Ecto neural progenitor cell (in vitro differentiated cells): ENCODE results near the gene VTCN1.
A peak's percentile ranks its signal among the peaks of the same experiment; 100 is the strongest.
"Not testable (repeated sequence)": the region's sequence is repeated elsewhere in the genome, so short reads cannot be mapped to it uniquely, and the experiment has no call there.

Source experiments
- DNase-seq: peaks from one replicate; pipeline ENCODE4 v3.0.0-alpha.2; 2018; ENCODE audit warnings: low spot score

Gene VTCN1

DNA sequence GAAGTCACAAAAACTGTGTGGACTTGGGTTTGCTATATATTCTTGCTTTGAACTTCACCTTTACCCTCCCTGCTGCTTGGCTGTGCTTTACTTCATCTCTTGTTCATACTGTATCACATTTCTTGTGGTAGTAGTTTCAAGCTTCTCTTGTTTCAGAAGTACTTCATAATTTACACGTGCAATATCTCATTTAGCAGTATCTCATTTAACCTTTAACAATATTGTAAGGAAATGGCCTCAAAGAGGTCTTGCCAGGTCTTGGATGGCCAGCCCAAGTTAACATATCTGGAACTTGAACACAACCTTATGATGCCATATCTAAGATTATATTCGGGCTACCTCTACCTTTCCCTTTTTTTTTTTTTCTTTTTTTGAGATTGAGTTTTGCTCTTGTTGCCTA, 87.5 kb downstream of the VTCN1 start:
- DNase-seq = no peak

DNA sequence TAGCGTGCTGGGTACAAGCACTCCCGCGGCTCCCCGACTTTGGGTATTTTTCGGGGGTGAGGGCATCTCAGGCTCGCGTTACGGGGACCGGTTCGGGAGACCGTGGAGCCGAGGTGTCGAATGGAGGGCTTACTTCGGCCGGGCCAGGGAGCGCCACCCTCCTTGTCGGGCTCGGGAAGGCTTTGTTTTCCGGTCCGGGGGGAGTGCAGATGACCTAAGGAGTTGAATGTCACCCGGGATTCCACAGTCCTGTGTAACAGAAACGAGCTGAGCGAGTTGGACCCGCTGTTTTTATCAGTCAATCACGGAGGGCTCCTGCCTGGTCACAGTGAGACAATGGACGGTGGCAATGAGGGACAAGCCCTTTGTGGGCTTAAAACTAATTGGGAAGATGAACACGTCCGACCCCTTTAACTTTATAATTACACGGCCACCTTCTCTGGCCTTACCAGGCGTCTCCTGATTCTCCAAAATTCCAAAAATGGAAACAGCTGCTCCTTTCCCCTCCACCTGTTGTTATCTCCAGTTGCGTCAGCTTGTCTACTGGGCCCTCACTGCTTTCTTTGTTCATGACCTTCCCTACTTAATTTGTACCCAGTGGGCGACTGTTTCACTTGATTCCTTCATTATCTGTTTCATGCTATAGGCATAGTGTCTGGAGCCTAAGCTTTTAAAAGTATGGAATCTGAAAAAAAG, 88.2 kb downstream of the VTCN1 start:
- DNase-seq = no peak

DNA sequence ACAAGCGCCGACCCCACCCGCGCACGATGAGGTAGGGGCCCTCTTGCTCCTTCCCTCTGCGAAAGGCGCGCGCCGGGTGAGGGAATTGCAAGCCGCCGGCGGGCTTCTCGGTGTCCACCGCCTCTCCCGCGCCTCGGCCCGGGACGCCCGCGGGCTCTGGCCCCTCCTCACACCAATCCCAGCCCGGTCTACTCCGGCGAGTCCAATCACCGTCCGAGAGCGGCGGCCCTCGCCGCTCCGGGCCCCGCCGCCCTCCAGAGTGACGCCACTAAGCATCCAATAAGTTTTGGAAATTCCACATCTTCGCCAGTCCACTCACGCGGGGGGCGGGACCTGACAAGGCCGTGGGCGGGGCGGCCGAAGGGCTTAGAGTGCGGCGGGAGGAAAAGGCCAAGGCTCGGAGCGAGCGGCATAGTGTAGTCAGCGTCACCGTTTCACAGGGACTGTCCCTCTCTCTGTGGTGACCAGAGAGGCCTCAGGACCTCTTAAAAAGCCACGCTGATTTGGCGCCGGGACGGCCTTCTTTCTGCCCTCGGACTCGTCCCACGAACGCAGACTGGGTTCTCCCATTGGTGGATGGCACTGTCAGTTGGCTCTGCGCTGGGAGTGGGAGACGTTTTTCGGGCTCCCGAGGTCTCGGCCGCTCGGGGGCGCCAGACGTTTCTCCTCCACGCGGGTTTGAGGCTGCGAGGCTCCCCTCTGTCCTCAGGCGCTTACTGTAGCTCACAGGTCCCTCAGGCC, 89.0 kb downstream of the VTCN1 start, which contains the start of gene TRIM45:
Gene TRIM45, minus strand, starts transcription at position 161 of the 741 bp plus-strand sequence. CDS start 548 bp downstream, outside the sequence.
- DNase-seq = peak; percentile 97

DNA sequence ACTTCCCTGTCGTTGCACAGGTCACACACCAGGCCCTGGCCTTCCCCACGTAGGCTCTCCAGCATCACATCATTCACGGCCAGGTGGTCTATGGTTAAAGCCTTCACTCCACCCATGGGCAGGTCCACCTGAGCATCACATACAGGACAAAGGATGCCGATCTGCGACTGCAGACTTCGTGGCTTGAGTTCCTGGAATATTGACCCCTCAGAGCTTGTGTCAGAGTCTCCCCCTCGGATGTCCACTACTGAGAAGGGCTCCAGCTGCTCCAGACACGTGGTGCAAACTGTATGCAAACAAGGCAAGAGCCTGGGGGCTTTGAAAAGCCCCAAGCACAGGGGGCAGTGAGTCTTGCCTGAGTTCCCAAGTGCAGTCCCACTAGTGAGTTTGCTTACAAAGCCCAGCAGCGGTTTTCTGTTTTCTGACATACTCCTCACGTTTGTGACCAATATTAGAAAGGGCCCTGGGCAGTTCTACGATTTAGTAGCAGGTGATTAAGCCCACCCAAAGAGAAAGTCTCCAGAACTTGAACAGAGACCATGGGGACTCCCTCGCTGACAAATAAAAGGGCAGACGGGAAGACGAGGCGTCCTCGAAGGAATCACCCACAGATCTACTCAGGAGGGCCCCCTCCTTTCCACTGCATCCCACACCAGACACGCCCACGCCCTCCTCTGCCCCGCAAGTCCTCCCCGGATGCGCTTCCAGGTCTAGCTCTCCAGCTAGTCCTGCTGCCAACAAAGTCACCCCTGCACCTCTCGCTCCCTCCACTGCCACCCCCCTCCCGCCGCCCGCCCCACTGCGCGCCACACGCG, 89.7 kb downstream of the VTCN1 start:
- DNase-seq = peak; percentile 55

DNA sequence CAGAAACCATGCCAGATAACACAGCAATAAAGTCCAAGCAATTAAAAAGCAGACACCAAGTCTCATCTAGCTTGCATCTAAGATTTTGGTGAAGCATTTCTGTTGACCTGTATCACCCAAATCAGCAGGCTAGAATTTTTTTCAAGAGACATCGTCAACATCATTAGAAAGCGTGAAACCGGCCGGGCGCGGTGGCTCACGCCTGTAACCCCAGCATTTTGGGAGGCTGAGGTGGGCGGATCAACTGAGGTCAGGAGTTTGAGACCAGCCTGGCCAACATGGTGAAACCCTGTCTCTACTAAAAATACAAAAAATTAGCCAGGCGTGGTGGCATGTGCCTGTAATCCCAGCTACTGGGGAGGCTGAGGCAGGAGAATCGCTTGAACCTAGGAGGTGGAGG, 91.6 kb downstream of the VTCN1 start:
- not testable (repeated sequence) for DNase-seq

DNA sequence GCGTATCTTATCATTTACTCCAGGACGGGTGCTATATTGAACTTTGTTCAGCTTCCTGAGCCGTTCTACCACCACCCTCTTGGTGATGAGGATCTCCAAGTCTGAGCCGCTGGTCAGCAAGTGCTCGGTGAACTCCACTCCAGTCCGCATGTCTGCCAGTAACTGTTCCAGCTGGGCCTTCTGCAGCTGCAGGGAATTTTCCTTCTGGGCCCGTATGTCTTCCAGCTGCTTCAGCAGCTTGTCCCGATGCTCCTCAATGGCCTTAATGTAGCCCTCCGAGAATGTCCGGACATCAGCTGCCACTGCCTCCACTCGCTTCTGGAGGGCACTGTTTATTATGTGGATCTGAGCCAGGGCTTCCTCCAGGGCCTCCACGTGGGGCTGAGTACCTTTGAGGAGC, 92.6 kb downstream of the VTCN1 start:
- no peak for DNase-seq

DNA sequence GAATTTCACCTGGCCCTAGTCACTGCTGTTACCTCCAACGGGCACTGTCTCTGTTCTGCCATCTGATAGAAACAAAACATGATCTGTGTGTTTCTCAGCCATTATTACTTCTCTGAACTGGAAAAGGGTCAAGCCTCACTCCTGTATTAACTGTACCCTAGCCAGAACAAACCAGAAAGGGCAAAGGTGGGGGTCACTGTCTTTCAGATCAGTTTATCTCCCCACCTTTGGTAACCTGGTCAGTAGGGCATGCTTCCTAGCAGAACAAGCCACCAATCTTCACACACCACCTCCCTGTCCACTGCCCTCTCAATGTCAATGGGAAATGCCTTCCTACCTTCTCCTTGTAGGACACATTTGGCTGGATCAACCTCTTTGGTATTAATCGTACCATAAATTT, 93.0 kb downstream of the VTCN1 start:
- no peak for DNase-seq

DNA sequence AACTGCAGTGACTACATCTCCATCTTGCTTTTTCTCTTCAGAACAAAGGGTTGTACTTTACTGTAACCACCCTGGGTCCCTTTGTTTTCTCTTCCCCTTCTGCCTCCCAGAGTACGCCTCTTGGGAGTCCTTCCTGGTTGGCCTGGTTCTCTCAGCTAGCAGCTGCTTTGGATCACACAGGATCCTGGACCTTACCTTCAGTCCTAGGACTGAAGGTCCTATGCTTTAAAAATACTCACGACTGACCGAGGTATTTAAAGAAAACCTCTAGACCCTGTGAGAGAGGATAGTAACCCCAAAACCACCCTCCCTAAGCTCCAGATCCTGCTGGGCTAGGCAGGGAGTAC, 94.0 kb downstream of the VTCN1 start:
- no peak for DNase-seq

DNA sequence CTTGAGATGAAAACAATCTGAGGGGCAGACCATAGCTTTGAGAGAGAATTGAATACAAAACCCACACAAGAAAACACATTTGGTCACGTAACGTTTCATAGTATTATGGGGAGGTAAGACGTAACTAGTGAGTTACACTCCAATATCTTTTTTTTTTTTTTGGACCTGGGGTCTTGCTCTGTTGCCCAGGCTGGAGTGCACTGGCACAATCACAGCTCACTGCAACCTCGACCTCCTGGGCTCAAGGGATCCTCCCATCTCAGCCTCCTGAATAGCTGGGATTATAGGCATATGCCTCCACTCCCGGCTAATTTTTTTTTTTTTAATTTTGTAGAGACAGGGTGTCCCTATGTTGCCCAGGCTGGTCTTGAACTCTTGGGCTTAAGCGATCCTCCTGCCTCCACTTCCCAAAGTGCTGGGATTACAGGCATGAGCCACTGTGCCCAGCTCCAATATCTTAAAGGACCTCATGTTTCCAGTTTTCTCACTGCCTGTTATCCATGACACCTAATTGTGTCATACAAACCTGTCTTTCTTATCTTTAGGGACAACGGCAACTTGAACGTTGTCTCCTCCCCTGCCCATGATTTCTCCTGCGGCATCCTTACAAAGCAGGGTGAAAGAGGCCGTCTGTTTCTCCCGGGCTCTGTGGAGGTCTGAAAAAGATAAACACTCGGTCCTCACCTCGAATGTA, 94.5 kb downstream of the VTCN1 start:
- DNase-seq = no peak

DNA sequence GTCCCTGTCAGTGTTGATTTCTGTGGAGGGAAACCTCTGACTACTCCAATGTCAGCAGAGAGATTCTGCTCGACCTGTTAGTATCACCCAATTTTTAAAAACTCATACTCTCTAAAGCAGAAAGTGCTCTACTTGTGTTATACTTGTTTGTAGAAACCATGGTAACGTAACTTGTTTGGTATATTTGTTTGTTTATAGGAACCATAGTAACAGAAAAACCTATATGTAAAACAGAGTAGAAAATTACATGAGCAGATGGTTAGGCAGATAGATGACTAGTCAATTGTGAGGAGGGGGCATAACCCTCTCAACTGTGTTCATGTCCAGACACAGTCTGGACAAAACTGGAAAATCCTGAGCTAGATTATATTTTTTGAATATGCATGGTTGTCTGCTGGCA, 95.8 kb downstream of the VTCN1 start:
- no peak for DNase-seq

DNA sequence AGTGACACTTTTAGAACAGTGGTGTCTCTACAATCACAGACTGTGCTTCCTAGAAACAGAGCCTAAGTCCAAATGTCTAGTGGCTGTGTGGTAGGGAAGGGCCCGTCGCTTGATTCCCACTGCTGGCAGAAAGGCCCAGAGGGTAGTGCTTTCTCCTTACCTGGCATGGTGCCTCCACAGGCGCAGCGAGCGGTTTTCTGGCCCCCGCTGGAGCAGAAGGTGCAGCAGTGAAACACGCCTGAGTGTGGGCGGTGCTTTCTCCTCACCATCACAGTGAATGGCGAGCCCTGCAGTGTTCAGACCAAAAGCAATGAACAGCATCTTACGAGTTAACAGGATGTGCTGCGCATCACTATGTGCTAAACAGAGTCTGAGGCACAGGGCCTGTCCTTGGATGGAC, 97.5 kb downstream of the VTCN1 start:
- DNase-seq = no peak

DNA sequence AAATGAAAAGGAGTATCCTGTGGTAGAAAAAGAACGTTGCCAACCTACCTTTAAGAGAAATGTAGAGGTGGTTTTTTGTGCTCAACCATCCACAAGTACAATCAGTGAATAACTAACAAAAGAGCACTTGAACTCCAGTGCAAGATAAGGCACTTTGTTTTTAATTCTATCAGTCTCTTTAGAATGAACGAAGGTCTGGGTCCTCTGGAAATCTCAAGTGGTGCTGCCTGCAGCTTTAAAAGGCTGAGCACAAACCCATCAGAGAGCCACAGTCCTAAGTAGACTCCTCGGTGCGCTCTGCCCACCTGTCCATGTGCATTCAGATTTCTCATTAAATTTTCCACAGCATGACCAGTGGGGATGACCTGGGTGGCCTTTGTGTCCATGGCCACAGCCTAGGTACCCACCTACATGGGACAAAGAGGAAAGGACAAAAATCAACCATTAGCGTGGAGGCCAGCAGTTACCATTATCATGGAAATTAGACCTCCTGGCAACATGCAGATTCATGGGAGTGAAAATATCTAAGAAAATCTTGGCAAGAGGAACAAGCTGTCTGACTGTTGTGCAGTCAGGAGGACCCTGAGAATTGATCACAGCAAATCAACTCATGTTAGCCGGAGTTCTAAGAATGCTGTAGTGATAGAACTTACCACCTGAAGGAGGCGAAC, 98.5 kb downstream of the VTCN1 start:
- no peak for DNase-seq

DNA sequence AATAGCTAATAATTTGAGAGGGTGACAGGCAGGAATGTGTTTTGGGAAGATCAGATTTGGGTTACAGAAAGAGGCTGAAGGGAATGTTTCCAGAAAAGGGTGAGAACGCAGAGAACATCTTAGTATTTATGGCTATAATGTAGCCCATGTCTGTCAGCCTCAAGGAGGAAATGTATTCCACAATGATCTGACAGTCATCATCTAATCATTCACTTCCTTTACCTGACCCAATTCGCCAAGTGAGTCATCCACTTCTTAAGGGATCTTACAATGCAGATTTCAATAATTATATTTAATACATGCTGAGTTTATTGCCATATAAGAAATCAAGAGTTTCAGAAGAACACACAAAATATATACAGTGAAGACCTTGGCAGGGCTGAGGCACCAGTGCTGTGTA, 100.0 kb downstream of the VTCN1 start:
- DNase-seq = no peak

DNA sequence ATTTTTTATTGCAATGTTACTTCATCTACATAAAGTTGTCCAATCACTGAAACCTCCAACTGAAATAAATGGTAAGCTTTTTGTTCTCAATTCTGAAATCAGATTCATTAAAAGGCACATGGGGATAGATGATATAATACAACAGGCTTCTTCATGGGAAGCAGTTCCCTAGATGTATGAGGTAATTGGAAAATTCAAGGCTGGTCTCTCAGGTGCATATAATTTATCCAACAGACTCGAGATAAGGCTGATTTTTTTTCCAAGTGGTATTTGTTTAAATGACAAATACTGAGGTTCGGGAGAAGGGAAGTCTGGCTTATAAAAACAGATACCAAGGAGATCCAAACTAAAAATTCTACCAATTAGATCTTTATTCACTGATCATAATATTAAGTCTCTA, 103.4 kb downstream of the VTCN1 start:
- DNase-seq = no peak

DNA sequence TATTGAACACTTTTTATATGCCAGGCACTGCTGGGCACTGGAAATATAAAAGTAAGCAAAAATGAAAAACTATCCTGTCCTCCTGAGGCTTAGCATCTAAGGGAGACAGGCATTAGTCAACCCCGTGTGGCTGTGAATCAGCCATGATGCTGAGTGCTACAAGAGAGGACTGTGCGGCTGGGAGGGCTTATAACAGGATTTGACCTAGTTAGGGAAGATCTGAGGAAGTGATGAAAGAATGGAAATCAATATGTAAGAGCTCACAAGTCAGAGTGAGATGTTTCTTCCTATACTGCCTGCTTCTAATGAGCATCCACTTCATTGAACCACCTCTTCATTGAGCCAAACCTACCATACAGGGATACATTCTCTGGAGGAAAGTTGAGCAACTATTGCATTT, 104.2 kb downstream of the VTCN1 start:
- no peak for DNase-seq

DNA sequence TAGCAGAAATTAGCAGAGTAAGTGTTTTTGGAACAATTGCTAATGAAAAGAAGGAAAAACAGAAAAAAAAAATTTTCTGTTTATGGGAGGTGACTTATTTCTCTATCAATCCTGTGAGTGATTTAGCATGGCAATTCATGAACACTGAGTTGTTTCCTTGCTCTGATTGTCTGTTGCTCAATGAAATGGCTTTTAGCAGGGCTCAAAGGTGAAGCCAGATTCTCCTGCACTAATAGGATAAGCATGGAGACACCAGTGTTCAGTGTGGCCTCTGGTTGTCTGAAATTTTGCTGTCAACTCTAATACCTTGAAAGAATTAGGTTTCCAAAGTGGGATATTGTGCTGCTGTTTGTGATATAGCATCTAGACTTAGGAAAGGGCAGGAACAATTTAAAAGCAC, 105.0 kb downstream of the VTCN1 start:
- DNase-seq = no peak

DNA sequence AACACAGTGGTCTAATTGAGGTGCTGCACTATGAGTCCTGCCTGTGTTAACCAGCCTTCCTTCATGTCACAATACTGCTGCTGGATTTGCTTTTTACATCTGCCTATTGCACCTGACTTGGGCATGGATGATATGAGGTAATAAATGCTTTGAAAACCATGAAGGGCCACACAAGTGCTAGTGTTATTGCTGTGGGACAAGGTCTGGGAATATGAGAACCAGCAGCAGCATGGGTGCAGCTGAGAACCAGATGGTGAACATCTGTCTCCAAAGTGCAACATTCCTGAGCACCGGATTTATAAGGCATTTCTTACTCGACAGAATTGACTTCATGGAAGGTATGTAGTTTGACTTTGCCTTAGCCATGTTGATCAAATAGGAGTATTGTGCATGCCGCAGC, 105.7 kb downstream of the VTCN1 start:
- DNase-seq = no peak

DNA sequence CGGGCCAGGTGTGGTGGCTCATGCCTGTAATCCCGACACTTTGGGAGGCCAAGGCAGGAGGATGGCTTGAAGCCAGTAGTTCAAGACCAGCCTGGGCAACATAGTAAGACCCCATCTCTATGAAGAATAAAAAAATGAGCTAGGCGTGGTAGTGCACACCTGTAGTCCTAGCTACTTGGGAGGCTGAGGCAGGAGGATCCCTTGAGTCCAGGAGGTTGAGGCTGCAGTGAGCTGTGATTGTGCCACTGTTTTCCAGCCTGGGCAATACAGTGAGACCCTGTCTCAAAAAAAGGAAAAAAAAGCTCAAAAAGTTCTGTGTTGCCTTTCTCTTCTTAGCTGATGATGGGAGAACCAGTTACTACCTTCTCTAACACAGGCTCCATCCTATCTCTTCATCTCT, 108.9 kb downstream of the VTCN1 start:
- DNase-seq = not testable (repeated sequence)

DNA sequence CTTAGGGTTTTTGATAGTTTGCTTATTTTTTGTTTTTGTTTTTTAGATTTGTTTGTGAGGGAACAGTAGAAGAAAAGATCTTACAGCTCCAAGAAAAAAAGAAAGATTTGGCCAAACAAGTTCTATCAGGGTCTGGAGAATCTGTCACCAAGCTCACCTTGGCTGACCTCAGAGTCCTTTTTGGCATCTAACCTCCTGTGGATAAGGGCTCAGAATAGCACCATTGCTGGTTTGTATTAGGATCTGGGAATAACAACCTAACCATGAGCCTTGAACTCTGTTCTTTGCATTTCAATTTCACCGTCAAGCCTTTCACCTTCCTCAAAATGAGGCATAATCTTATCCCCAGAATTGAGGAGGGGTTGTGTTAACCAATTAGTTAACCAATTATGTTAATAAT, 109.4 kb downstream of the VTCN1 start:
- DNase-seq = no peak

DNA sequence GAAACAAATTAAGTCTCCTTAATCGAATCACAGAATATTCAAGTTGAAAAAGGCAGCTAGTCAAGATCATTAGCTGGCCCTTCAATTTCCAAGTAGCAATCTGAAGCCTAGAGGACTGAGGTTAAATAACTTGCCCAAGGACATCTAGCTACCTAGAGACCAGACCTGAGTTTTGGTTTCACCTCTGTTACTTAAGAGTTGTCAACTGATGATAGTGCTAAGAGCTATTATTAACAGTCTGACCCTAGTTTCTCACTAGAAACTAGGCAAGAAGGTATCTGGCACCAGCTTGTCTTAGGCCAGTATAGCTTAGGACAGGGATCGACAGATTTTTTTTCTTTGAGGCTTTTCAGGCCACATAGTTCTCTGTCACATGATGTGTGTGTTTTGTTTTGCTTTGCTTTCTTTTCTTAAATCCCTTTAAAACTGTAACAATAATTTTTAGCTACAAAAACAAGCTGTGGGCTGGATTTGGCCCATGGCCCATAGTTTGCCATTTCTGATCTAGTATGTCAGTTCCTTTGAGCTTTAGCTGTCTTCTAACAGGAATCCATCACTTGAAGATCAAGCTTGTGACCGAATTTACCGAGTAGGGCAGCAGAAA, 112.3 kb downstream of the VTCN1 start:
- DNase-seq = no peak

DNA sequence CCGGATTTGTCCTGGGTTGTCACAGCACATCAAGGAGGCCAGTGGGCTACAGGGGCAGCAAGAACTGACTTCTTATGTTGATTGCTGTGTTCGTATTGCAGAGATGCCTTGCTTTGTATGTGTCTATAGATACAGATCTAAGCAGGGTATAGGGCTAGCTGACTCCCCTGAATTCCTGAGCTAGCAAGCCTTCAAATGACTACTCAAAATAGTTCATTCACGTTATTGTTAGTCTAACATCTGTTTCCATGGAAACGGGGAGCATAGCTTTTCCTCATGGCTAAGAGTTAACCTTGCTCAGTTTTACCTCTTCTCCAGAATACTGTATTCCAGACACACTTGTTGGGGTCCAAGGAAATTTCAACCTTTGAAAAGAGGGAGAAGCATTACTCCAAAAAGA, 113.3 kb downstream of the VTCN1 start:
- no peak for DNase-seq
